ENCODE measurements around the gene CEACAM1. TPM values are rescaled to one million over a fixed set of nuclear protein-coding genes. Genes with fewer than 3 reads are reported as not detected.
A peak's percentile ranks its signal among the peaks of the same experiment; 100 is the strongest.
"Not testable (repeated sequence)": the region's sequence is repeated elsewhere in the genome, so short reads cannot be mapped to it uniquely, and the experiment has no call there.

Gene CEACAM1
- total RNA-seq, 2 experiments from 2014 or later: 2.0 to 3.6 TPM

- POLR2A ChIA-PET: no interaction called here
These were observed 18.7 kb upstream of the CEACAM1 start for GRCh38 chr19:42546831-42547500.

DNA sequence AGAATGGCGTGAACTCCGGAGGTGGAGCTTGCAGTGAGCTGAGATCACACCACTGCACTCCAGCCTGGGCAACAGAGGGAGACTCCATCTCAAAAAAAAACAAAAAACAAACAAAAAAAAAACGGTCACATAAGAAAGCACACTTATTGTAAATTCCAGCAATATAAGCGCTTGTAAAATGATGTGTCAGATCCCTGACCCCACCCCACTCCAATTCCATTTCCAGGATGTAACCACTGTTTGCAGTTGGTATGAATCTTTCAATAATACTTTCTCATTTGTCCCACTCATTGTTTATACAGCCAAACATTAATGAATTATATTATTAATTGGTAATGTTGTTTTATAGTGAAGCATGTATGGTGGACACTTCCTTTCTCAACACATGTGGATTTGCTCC lies 15.9 kb upstream of the CEACAM1 start:
- H3K27ac Mint-ChIP-seq: no peak overlapping the region
- intact Hi-C loops (cut with DNase I, micrococcal nuclease): no loop called here
- ATAC-seq (no peak), DNase-seq (no peak)
- no peaks in the 10 kb centered on the region for H3K27me3 Mint-ChIP-seq
- no peak overlapping the region for H3K4me3 Mint-ChIP-seq
- no peaks in the 10 kb centered on the region for H3K36me3 Mint-ChIP-seq (ENCODE audit: low read depth)
- ChIA-PET POLR2A (no interaction called here), CTCF (no interaction called here)
- H3K9me3 Mint-ChIP-seq (ENCODE audit: low read depth): peaks cover 3% of the 10 kb centered on the region
- no peaks in the 10 kb centered on the region for H3K4me1 Mint-ChIP-seq

More at GRCh38 chr19:42546831-42547500, 18.7 kb upstream of the CEACAM1 start:
- CTCF ChIA-PET: interaction anchor here (0.6 to 1.0 kb wide), 2 partner anchors 15 to 18 kb away, joined by 3 read pairs; no protein-coding TSS in a partner anchor
- ATAC-seq: no peak
- intact Hi-C loops (cut with DNase I, micrococcal nuclease): no loop called here
- H3K27ac Mint-ChIP-seq: no peak overlapping the region
- no peaks in the 10 kb centered on the region for H3K27me3 Mint-ChIP-seq
- no peaks in the 10 kb centered on the region for H3K4me1 Mint-ChIP-seq
- H3K4me3 Mint-ChIP-seq: no peak overlapping the region
- no peak for DNase-seq
- peaks cover 7% of the 10 kb centered on the region for H3K9me3 Mint-ChIP-seq (ENCODE audit: low read depth)
- no peaks in the 10 kb centered on the region for H3K36me3 Mint-ChIP-seq (ENCODE audit: low read depth)

- H3K4me3 Mint-ChIP-seq: no peak overlapping the region
- intact Hi-C loops (cut with DNase I, micrococcal nuclease): no loop called here
- DNase-seq (no peak), ATAC-seq (no peak)
- ChIA-PET POLR2A (no interaction called here), CTCF (interaction anchor here (1.0 kb wide), 1 partner anchor 87 kb away, joined by 3 read pairs; no protein-coding TSS in a partner anchor)
- peaks cover 2% of the 10 kb centered on the region for H3K27me3 Mint-ChIP-seq
- H3K27ac Mint-ChIP-seq: no peak overlapping the region
- no peaks in the 10 kb centered on the region for H3K4me1 Mint-ChIP-seq
- H3K36me3 Mint-ChIP-seq (ENCODE audit: low read depth): no peaks in the 10 kb centered on the region
- H3K9me3 Mint-ChIP-seq (ENCODE audit: low read depth): no peaks in the 10 kb centered on the region
These were observed 14.5 kb upstream of the CEACAM1 start for GRCh38 chr19:42542791-42543190.

DNA sequence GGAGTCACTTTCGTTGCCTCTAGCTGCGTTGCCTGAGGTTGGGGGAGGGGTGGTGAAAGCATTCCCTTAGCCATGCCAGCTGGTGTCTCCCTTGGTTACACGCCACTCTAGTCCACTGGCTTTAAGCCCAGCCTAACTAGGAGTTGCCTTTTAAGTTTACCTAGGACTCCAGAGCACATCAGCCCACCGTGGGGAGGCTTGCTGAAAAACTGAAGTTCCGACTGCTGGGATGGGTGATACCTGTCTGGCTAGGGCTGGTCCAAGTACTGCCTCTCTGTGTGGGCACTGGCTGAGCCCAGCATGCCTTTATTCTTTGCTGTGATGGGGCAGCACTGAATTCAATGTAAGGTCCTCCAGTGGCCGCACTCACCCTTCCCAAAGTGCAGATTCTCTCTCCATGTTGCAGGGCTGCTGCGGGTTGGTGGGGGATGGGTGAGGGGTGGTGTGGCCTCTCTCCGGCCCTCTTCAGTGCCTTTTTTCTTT lies 11.8 kb upstream of the CEACAM1 start:
- Mint-ChIP-seq H3K27ac (no peak overlapping the region), H3K36me3 (ENCODE audit: low read depth) (no peaks in the 10 kb centered on the region), H3K4me3 (no peak overlapping the region), H3K4me1 (no peaks in the 10 kb centered on the region), H3K9me3 (ENCODE audit: low read depth) (no peaks in the 10 kb centered on the region), H3K27me3 (peaks cover 2% of the 10 kb centered on the region)
- POLR2A ChIA-PET: no interaction called here
- intact Hi-C loops (cut with DNase I, micrococcal nuclease): no loop called here
- CTCF ChIA-PET: no interaction called here
- ATAC-seq (no peak), DNase-seq (no peak)

DNA sequence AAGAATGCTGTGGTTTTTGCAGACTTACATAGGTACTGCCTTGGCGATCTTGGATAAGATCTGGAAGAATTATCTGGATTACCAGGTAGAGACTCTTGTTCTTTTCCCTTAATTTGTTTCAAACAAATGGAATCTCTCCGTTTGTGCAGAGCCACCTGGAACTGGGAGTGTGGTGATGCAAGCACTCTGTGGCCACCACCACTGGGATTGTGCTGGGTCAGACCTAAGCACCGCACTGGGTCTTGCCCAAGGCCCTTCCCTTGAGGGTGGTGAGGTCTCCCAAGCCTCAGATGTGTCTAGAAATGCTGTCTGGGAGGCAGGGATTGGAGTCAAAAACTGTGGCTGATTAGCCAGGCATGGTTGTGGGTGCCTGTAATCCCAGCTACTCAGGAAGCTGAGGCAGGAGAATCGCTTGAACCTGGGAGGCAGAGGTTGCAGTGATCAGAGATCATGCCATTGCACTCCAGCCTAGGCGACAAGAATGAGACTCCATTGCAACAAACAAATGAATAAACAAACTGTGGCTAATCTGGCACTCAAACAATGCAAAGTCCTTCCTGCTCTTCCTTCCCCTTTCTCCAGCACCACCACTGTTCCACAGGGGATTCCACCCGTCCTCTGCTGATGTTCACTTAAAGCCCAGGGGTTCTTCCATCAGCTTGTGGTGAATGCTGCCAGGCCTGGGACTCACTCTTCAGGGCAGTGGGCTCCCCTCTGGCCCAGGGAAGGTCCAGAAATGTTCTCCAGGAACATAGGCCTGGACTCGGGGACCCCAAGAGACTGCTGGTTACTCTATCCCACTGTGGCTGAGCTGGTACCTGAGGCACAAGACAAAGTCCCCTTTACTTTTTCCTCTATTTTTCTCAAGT lies 10.8 kb upstream of the CEACAM1 start:
- H3K9me3 Mint-ChIP-seq (ENCODE audit: low read depth): no peaks in the 10 kb centered on the region
- peaks cover 2% of the 10 kb centered on the region for H3K27me3 Mint-ChIP-seq
- DNase-seq (no peak), ATAC-seq (no peak)
- no peaks in the 10 kb centered on the region for H3K4me1 Mint-ChIP-seq
- POLR2A ChIA-PET: no interaction called here
- CTCF ChIA-PET: interaction anchor here (1.4 kb wide), 1 partner anchor 89 kb away, joined by 4 read pairs; no protein-coding TSS in a partner anchor
- no peak overlapping the region for H3K4me3 Mint-ChIP-seq
- H3K36me3 Mint-ChIP-seq (ENCODE audit: low read depth): no peaks in the 10 kb centered on the region
- no peak overlapping the region for H3K27ac Mint-ChIP-seq
- intact Hi-C loops (cut with DNase I, micrococcal nuclease): no loop called here

DNA sequence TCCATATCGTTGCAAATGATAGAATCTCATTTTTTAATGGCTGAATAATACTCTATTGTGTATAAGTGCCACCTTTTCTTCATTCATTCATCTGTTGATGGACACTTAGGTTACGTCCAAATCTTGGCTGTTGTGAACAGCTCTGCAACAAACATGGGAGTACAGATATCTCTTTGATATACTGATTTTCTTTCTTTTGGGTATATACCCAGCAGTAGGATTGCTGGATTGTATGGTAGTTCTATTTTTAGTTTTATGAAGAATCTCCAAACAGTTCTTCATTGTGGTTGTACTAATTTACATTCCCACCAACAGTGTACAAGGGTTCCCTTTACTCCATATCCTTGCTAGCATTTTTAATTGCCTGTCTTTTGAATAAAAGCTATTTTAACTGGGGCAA lies 7.0 kb upstream of the CEACAM1 start:
- not testable (repeated sequence) for H3K27me3 Mint-ChIP-seq, H3K4me1 Mint-ChIP-seq
- CTCF ChIA-PET: interaction anchor here (10.8 kb wide), 1 partner anchor 84 kb away, joined by 107 read pairs; no protein-coding TSS in a partner anchor

GRCh38 chr19:42534391-42534790 lies 6.1 kb upstream of the CEACAM1 start:
- Mint-ChIP-seq H3K4me3 (no peak overlapping the region), H3K27ac (no peak overlapping the region), H3K27me3 (peaks cover 2% of the 10 kb centered on the region), H3K9me3 (ENCODE audit: low read depth) (no peaks in the 10 kb centered on the region), H3K36me3 (ENCODE audit: low read depth) (no peaks in the 10 kb centered on the region), H3K4me1 (peaks cover under 1% of the 10 kb centered on the region)
- POLR2A ChIA-PET: no interaction called here
- DNase-seq: no peak
- CTCF ChIA-PET: interaction anchor here (0.5 to 10.8 kb wide), 2 partner anchors 83 to 161 kb away, joined by 3 to 107 read pairs; no protein-coding TSS in a partner anchor
- intact Hi-C loops (cut with DNase I, micrococcal nuclease): no loop called here
- ATAC-seq: no peak

More for the DNA sequence above, 7.0 kb upstream of the CEACAM1 start:
- H3K4me3 Mint-ChIP-seq; POLR2A ChIA-PET; DNase-seq; intact Hi-C loops (cut with DNase I, micrococcal nuclease); ATAC-seq; H3K36me3 Mint-ChIP-seq (ENCODE audit: low read depth); H3K9me3 Mint-ChIP-seq (ENCODE audit: low read depth); H3K27ac Mint-ChIP-seq: not testable (repeated sequence)

- H3K27ac Mint-ChIP-seq: no peak overlapping the region
- CTCF ChIA-PET: interaction anchor here (10.8 kb wide), 1 partner anchor 82 kb away, joined by 107 read pairs; no protein-coding TSS in a partner anchor
- H3K27me3 Mint-ChIP-seq: no peaks in the 10 kb centered on the region
- H3K9me3 Mint-ChIP-seq (ENCODE audit: low read depth): no peaks in the 10 kb centered on the region
- POLR2A ChIA-PET: no interaction called here
- H3K4me3 Mint-ChIP-seq: no peak overlapping the region
- ATAC-seq (no peak), DNase-seq (no peak)
- H3K4me1 Mint-ChIP-seq: peaks cover 15% of the 10 kb centered on the region
- no peaks in the 10 kb centered on the region for H3K36me3 Mint-ChIP-seq (ENCODE audit: low read depth)
- intact Hi-C loops (cut with DNase I, micrococcal nuclease): no loop called here
These were observed 4.6 kb upstream of the CEACAM1 start for GRCh38 chr19:42532891-42533290.

GRCh38 chr19:42531313-42531712 lies 3.0 kb upstream of the CEACAM1 start:
- Mint-ChIP-seq H3K36me3 (ENCODE audit: low read depth) (no peaks in the 10 kb centered on the region), H3K4me1 (peaks cover 24% of the 10 kb centered on the region), H3K27me3 (no peaks in the 10 kb centered on the region), H3K4me3 (no peak overlapping the region), H3K27ac (no peak overlapping the region), H3K9me3 (ENCODE audit: low read depth) (no peaks in the 10 kb centered on the region)
- POLR2A ChIA-PET: no interaction called here
- peak; percentile 23 for DNase-seq
- CTCF ChIA-PET: interaction anchor here (0.7 to 10.8 kb wide), 7 partner anchors 16 to 127 kb away, joined by 3 to 107 read pairs (median 6); partner anchors contain the start of gene CXCL17
- intact Hi-C loops (cut with DNase I, micrococcal nuclease): no loop called here
- ATAC-seq: no peak

- POLR2A ChIA-PET: no interaction called here
- intact Hi-C loops (cut with DNase I, micrococcal nuclease): loop anchor here (1.0 kb wide), 1 partner anchor 79 kb away; no protein-coding TSS in a partner anchor
- H3K4me3 Mint-ChIP-seq: peak overlapping the region; percentile 60
- ATAC-seq (peak; percentile 68), DNase-seq (peak; percentile 81)
- no peaks in the 10 kb centered on the region for H3K27me3 Mint-ChIP-seq
- no peaks in the 10 kb centered on the region for H3K36me3 Mint-ChIP-seq (ENCODE audit: low read depth)
- H3K27ac Mint-ChIP-seq: peak overlapping the region; percentile 94
- peaks cover 24% of the 10 kb centered on the region for H3K4me1 Mint-ChIP-seq
- no peaks in the 10 kb centered on the region for H3K9me3 Mint-ChIP-seq (ENCODE audit: low read depth)
- CTCF ChIA-PET: interaction anchor here (0.6 to 10.8 kb wide), 17 partner anchors 8 to 158 kb away, joined by 3 to 107 read pairs (median 5); partner anchors contain the start of gene CXCL17
These were observed 1.0 kb upstream of the CEACAM1 start for GRCh38 chr19:42529248-42529764.

GRCh38 chr19:42524943-42525342 lies 3.3 kb downstream of the CEACAM1 start:
- Mint-ChIP-seq H3K36me3 (ENCODE audit: low read depth) (no peaks in the 10 kb centered on the region), H3K9me3 (ENCODE audit: low read depth) (no peaks in the 10 kb centered on the region)
- CTCF ChIA-PET: interaction anchor here (1.4 kb wide), 1 partner anchor 75 kb away, joined by 5 read pairs; no protein-coding TSS in a partner anchor

More at GRCh38 chr19:42524943-42525342, 3.3 kb downstream of the CEACAM1 start:
- no peak for DNase-seq
- Mint-ChIP-seq H3K27me3 (no peaks in the 10 kb centered on the region), H3K27ac (no peak overlapping the region), H3K4me3 (no peak overlapping the region), H3K4me1 (peaks cover 24% of the 10 kb centered on the region)
- POLR2A ChIA-PET: no interaction called here
- intact Hi-C loops (cut with DNase I, micrococcal nuclease): no loop called here
- no peak for ATAC-seq

All from activated CD4-positive, alpha-beta T cell treated with anti-CD3 and anti-CD28 coated beads for 36 hours (primary cell).